HCT116 (cell line): ENCODE results near the gene PTOV1. TPM values are rescaled to one million over a fixed set of nuclear protein-coding genes. Genes with fewer than 3 reads are reported as not detected.

Source experiments
- ATAC-seq: fragments of 200-7000 bp; cut with Tn5 transposase; 2 replicates; pipeline ENCODE4 v1.9.1; 2020; ENCODE audit warnings: mild to moderate bottlenecking, moderate library complexity
- BruUV-seq: library from RNA; stranded (reverse); fragments of 400-500 nt; replicated peaks from 2 replicates; lab custom pipeline; 2021; lab: Mats Ljungman, UMichigan
- CTCF ChIA-PET: fragments of 300-600 bp; sonication (Branson Sonifier 250); formaldehyde crosslinking; loops from one replicate; lab custom pipeline; 2021; ENCODE audit warnings: antibody characterized with exemption; lab: Charles Lee
- POLR2A ChIA-PET: fragments of 300-600, 350-600 bp; sonication (Branson Sonifier 250); formaldehyde crosslinking; loops from one replicate; lab custom pipeline; 2021; ENCODE audit warnings: antibody characterized with exemption; lab: Charles Lee
- RAD21 ChIA-PET, 2 experiments: fragments of 300-600 bp; sonication (Branson Sonifier 250); formaldehyde crosslinking; loops; one replicate each; lab custom pipeline; 2023; ENCODE audit warnings: low total read pairs in 2 of 2; ENCODE audit not compliant: uncharacterized antibody in 2 of 2, unreplicated experiment in 2 of 2, low non-redundant PET in 1 of 2; lab: Charles Lee
- DNase-seq: peaks from one replicate; pipeline ENCODE4 v3.0.0-alpha.2; 2010; ENCODE audit warnings: low read depth, low spot score
- H2AFZ ChIP-seq: fragments of 200-600 bp; shearing (Covaris generic), sonication (generic); 2 replicates; pipeline ENCODE4 v1.6.1; 2017; ENCODE audit warnings: low read depth, mixed run types, mixed read lengths, antibody characterized with exemption, low read length; ENCODE audit not compliant: poor library complexity, severe bottlenecking
- H3K27ac ChIP-seq: 2 replicates; pipeline ENCODE4 v1.5.1; 2012; ENCODE audit warnings: low read depth, low read length
- H3K27me3 ChIP-seq: fragments of 200-600 bp; sonication (generic); 2 replicates; pipeline ENCODE4 v1.6.1; 2016; ENCODE audit warnings: mixed run types, low read length, mixed read lengths; ENCODE audit not compliant: insufficient read depth
- H3K36me3 ChIP-seq, 2 experiments: fragments of 200-500 bp in 1 of 2; fragments of 200-600 bp in 1 of 2; sonication (Bioruptor generic) in 1 of 2; sonication (generic) in 1 of 2; 2 replicates each; pipeline versions ENCODE4 v1.5.1 to v1.6.1; 2014 to 2016; ENCODE audit warnings: low read length in 2 of 2, inconsistent platforms in 1 of 2, mixed read lengths in 1 of 2, mixed run types in 1 of 2; ENCODE audit not compliant: insufficient read depth in 2 of 2, control insufficient read depth in 1 of 2
- H3K4me1 ChIP-seq, 2 experiments: fragments of 200-600 bp in 1 of 2; sonication (generic) in 1 of 2; 2 replicates each; pipeline versions ENCODE4 v1.5.1 to v1.6.1; 2012 to 2017; ENCODE audit warnings: low read length in 2 of 2, inconsistent platforms in 1 of 2, mild to moderate bottlenecking in 1 of 2, mixed read lengths in 1 of 2, mixed run types in 1 of 2, moderate library complexity in 1 of 2; ENCODE audit not compliant: insufficient read depth in 2 of 2, control insufficient read depth in 1 of 2
- H3K4me2 ChIP-seq: fragments of 200-600 bp; sonication (generic); 2 replicates; pipeline ENCODE4 v1.6.1; 2017; ENCODE audit warnings: mixed run types, low read length, mixed read lengths
- H3K4me3 ChIP-seq, 2 experiments: fragments of 200-600 bp in 1 of 2; sonication (generic) in 1 of 2; replicated peaks in 1 of 2; 2 replicates each; pipeline ENCODE4 v1.5.1; 2011 to 2016; ENCODE audit warnings: low read length in 2 of 2, control low read depth in 1 of 2, low read depth in 1 of 2, mild to moderate bottlenecking in 1 of 2, mixed read lengths in 1 of 2, mixed run types in 1 of 2
- H3K79me2 ChIP-seq: fragments of 200-600 bp; sonication (generic); 2 replicates; pipeline ENCODE4 v1.6.1; 2017; ENCODE audit warnings: mild to moderate bottlenecking, mixed run types, low read length, moderate library complexity, mixed read lengths; ENCODE audit not compliant: insufficient read depth
- H3K9ac ChIP-seq: fragments of 200-600 bp; sonication (generic); 2 replicates; pipeline ENCODE4 v1.6.1; 2016; ENCODE audit warnings: low read length, mixed read lengths
- H3K9me2 ChIP-seq: fragments of 200-600 bp; sonication (generic), shearing (Covaris generic); 2 replicates; pipeline ENCODE4 v1.6.1; 2017; ENCODE audit warnings: mixed run types, mild to moderate bottlenecking, moderate library complexity; ENCODE audit not compliant: insufficient read depth
- H3K9me3 ChIP-seq, 2 experiments: fragments of 200-500 bp in 1 of 2; fragments of 200-600 bp in 1 of 2; sonication (Bioruptor generic) in 1 of 2; sonication (generic) in 1 of 2; 2 replicates each; pipeline ENCODE4 v1.6.1; 2014 to 2017; ENCODE audit warnings: low read length in 2 of 2, mixed read lengths in 2 of 2, inconsistent platforms in 1 of 2, low read depth in 1 of 2, mild to moderate bottlenecking in 1 of 2, mixed run types in 1 of 2, moderate library complexity in 1 of 2; ENCODE audit not compliant: control insufficient read depth in 1 of 2, insufficient read depth in 1 of 2
- H4K20me1 ChIP-seq: fragments of 200-600 bp; sonication (generic), shearing (Covaris generic); 2 replicates; pipeline ENCODE4 v1.6.1; 2017; ENCODE audit warnings: mixed run types, mild to moderate bottlenecking, moderate library complexity; ENCODE audit not compliant: insufficient read depth
- CEBPB ChIP-seq: IDR thresholded peaks from 2 replicates; pipeline ENCODE4 v1.6.1; 2012; ENCODE audit warnings: low read depth
- EZH2 ChIP-seq: fragments of 200-600 bp; sonication (generic); IDR thresholded peaks from 2 replicates; pipeline ENCODE4 v1.6.1; 2017; ENCODE audit warnings: antibody characterized with exemption, mixed run types
- FOSL1 ChIP-seq: IDR thresholded peaks from 2 replicates; pipeline ENCODE4 v1.6.1; 2012; ENCODE audit warnings: low read depth
- JUND ChIP-seq: IDR thresholded peaks from 2 replicates; pipeline ENCODE4 v1.6.1; 2012
- MAX ChIP-seq: IDR thresholded peaks from 2 replicates; pipeline ENCODE4 v1.6.1; 2012
- POLR2AphosphoS5 ChIP-seq: IDR thresholded peaks from 2 replicates; pipeline ENCODE4 v1.6.1; 2011; ENCODE audit warnings: mild to moderate bottlenecking, low read depth, low read length, moderate library complexity
- SIN3A ChIP-seq: IDR thresholded peaks from 2 replicates; pipeline ENCODE4 v1.6.1; 2012; ENCODE audit warnings: low read depth
- SP1 ChIP-seq: IDR thresholded peaks from 2 replicates; pipeline ENCODE4 v1.6.1; 2012; ENCODE audit warnings: low read depth
- SRF ChIP-seq: IDR thresholded peaks from 2 replicates; pipeline ENCODE4 v1.6.1; 2012; ENCODE audit warnings: low read depth
- TCF7L2 ChIP-seq: IDR thresholded peaks from 2 replicates; pipeline ENCODE4 v1.7.0; 2011; ENCODE audit warnings: borderline replicate concordance, inconsistent platforms; ENCODE audit not compliant: insufficient read depth, insufficient read length; ENCODE audit errors: extremely low read depth
- YY1 ChIP-seq: IDR thresholded peaks from 2 replicates; pipeline ENCODE4 v1.6.1; 2011; ENCODE audit warnings: low read length, low read depth, moderate library complexity, mild to moderate bottlenecking; ENCODE audit not compliant: insufficient replicate concordance; ENCODE audit errors: extremely low read depth
- ZFX ChIP-seq: fragments of 450-650 bp; IDR thresholded peaks from 2 replicates; pipeline ENCODE4 v1.6.1; 2017
- ZNF274 ChIP-seq: fragments of 200-500 bp; sonication (Bioruptor generic); IDR thresholded peaks from 2 replicates; pipeline ENCODE4 v1.6.1; 2014; ENCODE audit warnings: mild to moderate bottlenecking, low read depth, low read length, inconsistent platforms
- intact Hi-C: fragments of 100-400 bp; cut with micrococcal nuclease; formaldehyde crosslinking; loops from 2 replicates; pipeline ENCODE4 v1.10.0; 2022
- total RNA-seq: library from RNA; stranded (reverse); gene quantifications from one replicate; pipeline ENCODE4 v1.2.1, GENCODE V29; 2021; ENCODE audit not compliant: unreplicated experiment
- TF ChIP-seq, protein P1 (sequence below): IDR thresholded peaks from 2 replicates; pipeline ENCODE4 v1.6.1; 2011; ENCODE audit warnings: mild to moderate bottlenecking, low read length, moderate library complexity; ENCODE audit not compliant: insufficient replicate concordance; ENCODE audit errors: extremely low read depth

Gene PTOV1
- total RNA-seq, 1 experiment from 2014 or later: 236 TPM

- no TSS peak for BruUV-seq
Observed at GRCh38 chr19:49845414-49845813, 5.5 kb upstream of the PTOV1 start.

GRCh38 chr19:49846408-49846807 is 4.6 kb upstream of the PTOV1 start:
- no peak overlapping the region for H3K27ac ChIP-seq
- no peak overlapping the region for H3K4me3 ChIP-seq
- H2AFZ ChIP-seq: no peak overlapping the region
- no peaks in the 10 kb centered on the region for H3K79me2 ChIP-seq
- H3K9me3 ChIP-seq: no peaks in the 10 kb centered on the region
- H3K4me1 ChIP-seq: peaks cover 26 to 30% of the 10 kb centered on the region in 2 experiments
- no peaks in the 10 kb centered on the region for H4K20me1 ChIP-seq
- no peak overlapping the region for H3K9ac ChIP-seq
- ChIA-PET RAD21 (no interaction called here), CTCF (no interaction called here), POLR2A (no interaction called here)
- H3K36me3 ChIP-seq: no peaks in the 10 kb centered on the region
- DNase-seq: no peak
- H3K4me2 ChIP-seq: no peak overlapping the region
- BruUV-seq: no TSS peak
- ATAC-seq: no peak
- TF ChIP-seq ZFX: no peak
- TF ChIP-seq SRF: no peak
- TF ChIP-seq POLR2AphosphoS5: no peak
- no peak for TF ChIP-seq CEBPB
- no peak for TF ChIP-seq FOSL1
- no peak for TF ChIP-seq EZH2
- TF ChIP-seq YY1: no peak
- TF ChIP-seq MAX: no peak
- TF ChIP-seq JUND: no peak
- no peak for TF ChIP-seq SP1
- no peak for TF ChIP-seq ZNF274
- intact Hi-C loops: no loop called here
- no peaks in the 10 kb centered on the region for H3K9me2 ChIP-seq
- H3K27me3 ChIP-seq: no peaks in the 10 kb centered on the region

More at GRCh38 chr19:49845414-49845813, 5.5 kb upstream of the PTOV1 start:
- H3K4me1 ChIP-seq: peaks cover 26 to 30% of the 10 kb centered on the region in 2 experiments
- no peaks in the 10 kb centered on the region for H3K9me2 ChIP-seq
- intact Hi-C loops: no loop called here
- no peak overlapping the region for H2AFZ ChIP-seq
- no peak overlapping the region for H3K9ac ChIP-seq
- ATAC-seq: no peak
- ChIA-PET CTCF (no interaction called here), RAD21 (no interaction called here), POLR2A (no interaction called here)
- TF ChIP-seq, protein P1, sequence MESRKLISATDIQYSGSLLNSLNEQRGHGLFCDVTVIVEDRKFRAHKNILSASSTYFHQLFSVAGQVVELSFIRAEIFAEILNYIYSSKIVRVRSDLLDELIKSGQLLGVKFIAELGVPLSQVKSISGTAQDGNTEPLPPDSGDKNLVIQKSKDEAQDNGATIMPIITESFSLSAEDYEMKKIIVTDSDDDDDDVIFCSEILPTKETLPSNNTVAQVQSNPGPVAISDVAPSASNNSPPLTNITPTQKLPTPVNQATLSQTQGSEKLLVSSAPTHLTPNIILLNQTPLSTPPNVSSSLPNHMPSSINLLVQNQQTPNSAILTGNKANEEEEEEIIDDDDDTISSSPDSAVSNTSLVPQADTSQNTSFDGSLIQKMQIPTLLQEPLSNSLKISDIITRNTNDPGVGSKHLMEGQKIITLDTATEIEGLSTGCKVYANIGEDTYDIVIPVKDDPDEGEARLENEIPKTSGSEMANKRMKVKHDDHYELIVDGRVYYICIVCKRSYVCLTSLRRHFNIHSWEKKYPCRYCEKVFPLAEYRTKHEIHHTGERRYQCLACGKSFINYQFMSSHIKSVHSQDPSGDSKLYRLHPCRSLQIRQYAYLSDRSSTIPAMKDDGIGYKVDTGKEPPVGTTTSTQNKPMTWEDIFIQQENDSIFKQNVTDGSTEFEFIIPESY: no peak
- TF ChIP-seq EZH2: no peak
- TF ChIP-seq SIN3A: no peak
- no peak for TF ChIP-seq TCF7L2
- no peaks in the 10 kb centered on the region for H3K9me3 ChIP-seq
- H4K20me1 ChIP-seq: no peaks in the 10 kb centered on the region
- no peak for DNase-seq
- H3K79me2 ChIP-seq: no peaks in the 10 kb centered on the region
- no peaks in the 10 kb centered on the region for H3K36me3 ChIP-seq
- no peak overlapping the region for H3K4me3 ChIP-seq
- H3K27ac ChIP-seq: no peak overlapping the region
- no peaks in the 10 kb centered on the region for H3K27me3 ChIP-seq
- no peak overlapping the region for H3K4me2 ChIP-seq
